Loucy (cell line): ENCODE data around the gene HYLS1.

ENCODE experiments used
- H2AFZ ChIP-seq: fragments of 200-600 bp; sonication (generic); 2 replicates; pipeline ENCODE4 v1.6.0; 2016; ENCODE audit warnings: antibody characterized with exemption, mild to moderate bottlenecking, low read length, moderate library complexity
- H3F3A ChIP-seq: fragments of 200-600 bp; 2 replicates; pipeline ENCODE4 v1.6.0; 2016; ENCODE audit warnings: antibody characterized with exemption, low read depth, mild to moderate bottlenecking
- H3K27me3 ChIP-seq: fragments of 200-600 bp; sonication (generic); 2 replicates; pipeline ENCODE4 v1.6.1; 2014; ENCODE audit warnings: low read length, mild to moderate bottlenecking; ENCODE audit not compliant: insufficient read depth, poor library complexity, severe bottlenecking
- H3K36me3 ChIP-seq: fragments of 200-600 bp; sonication (generic); 2 replicates; pipeline ENCODE4 v1.6.1; 2016; ENCODE audit warnings: low read length; ENCODE audit not compliant: insufficient read depth
- H3K4me1 ChIP-seq: fragments of 200-600 bp; sonication (generic); 2 replicates; pipeline ENCODE4 v1.5.1; 2014; ENCODE audit warnings: low read length, mild to moderate bottlenecking; ENCODE audit not compliant: insufficient read depth, poor library complexity, severe bottlenecking
- H3K4me2 ChIP-seq: fragments of 200-600 bp; sonication (generic); 2 replicates; pipeline ENCODE4 v1.6.0; 2014; ENCODE audit warnings: antibody characterized with exemption, low read length, low read depth, mild to moderate bottlenecking; ENCODE audit not compliant: poor library complexity, severe bottlenecking
- H3K4me3 ChIP-seq: fragments of 200-600 bp; sonication (generic); 2 replicates; pipeline ENCODE4 v1.5.1; 2014; ENCODE audit warnings: low read length, mild to moderate bottlenecking, mixed read lengths; ENCODE audit not compliant: poor library complexity, severe bottlenecking
- H3K79me2 ChIP-seq: fragments of 200-600 bp; sonication (generic); 2 replicates; pipeline ENCODE4 v1.6.1; 2014; ENCODE audit warnings: low read length; ENCODE audit not compliant: insufficient read depth
- H3K9ac ChIP-seq: fragments of 200-600 bp; sonication (generic); 2 replicates; pipeline ENCODE4 v1.6.0; 2014; ENCODE audit warnings: mild to moderate bottlenecking, low read depth, low read length, moderate library complexity; ENCODE audit not compliant: poor library complexity, severe bottlenecking
- H3K9me2 ChIP-seq: fragments of 200-600 bp; sonication (generic); replicated peaks from 2 replicates; pipeline ENCODE4 v1.6.1; 2016; ENCODE audit warnings: low read depth, low read length, mixed read lengths
- H3K9me3 ChIP-seq: fragments of 200-600 bp; sonication (generic); 2 replicates; pipeline ENCODE4 v1.6.1; 2014; ENCODE audit warnings: mild to moderate bottlenecking, antibody characterized with exemption, low read length, low read depth; ENCODE audit not compliant: insufficient read depth
- H4K20me1 ChIP-seq: fragments of 200-600 bp; sonication (generic); 2 replicates; pipeline ENCODE4 v1.6.0; 2014; ENCODE audit warnings: antibody characterized with exemption, low read length, mild to moderate bottlenecking; ENCODE audit not compliant: insufficient read depth, poor library complexity, severe bottlenecking
- CTCF ChIP-seq: fragments of 200-600 bp; sonication (generic); conservative IDR thresholded peaks from 2 replicates; pipeline ENCODE4 v1.5.1; 2014; ENCODE audit warnings: mild to moderate bottlenecking, antibody characterized with exemption, low read length
- EZH2phosphoT487 ChIP-seq: fragments of 200-600 bp; IDR thresholded peaks from 2 replicates; pipeline ENCODE4 v1.6.1; 2018; ENCODE audit warnings: antibody characterized with exemption, mild to moderate bottlenecking, moderate library complexity, borderline replicate concordance

The HYLS1 gene

DNA sequence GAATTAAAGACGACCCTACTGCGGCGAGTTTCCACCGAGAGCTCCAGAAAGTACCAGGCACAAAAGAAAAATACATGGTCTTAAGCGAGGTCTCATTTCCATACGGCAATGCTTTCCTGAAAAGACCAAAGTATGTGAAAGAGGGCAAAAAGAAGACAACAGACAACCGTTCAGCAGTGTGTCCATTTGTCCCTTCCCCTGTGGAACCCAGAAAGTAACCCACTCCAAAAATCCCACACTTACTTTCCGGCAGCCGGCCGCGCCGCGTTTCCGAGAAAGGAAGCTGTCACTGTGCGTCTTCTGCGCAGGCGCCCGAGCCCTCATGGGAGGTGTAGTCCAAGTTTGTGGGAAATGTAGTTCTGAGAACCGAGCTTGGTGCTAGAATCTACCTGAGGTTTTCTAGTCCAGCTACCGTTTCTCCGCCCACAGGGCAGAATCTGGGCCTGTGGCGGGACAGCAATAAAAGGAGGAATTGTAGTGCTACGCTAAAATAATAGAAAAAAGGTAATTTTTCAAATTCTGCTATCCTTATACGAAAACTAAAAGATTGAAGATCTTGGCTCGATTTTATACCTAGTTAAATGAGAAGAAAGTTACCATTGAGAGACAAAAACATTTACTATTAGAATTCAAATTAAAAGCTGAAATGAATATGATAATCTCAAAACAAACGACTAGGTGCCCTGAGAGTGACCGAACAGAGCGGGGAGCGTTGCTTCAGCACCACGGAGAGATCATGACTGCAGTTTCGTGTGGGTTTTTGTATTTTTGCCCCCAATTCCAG lies 15.7 kb downstream of the HYLS1 start, which contains the start of gene PUS3:
PUS3 (minus strand) TSS at position 280 of the 784 bp plus-strand sequence. CDS start 6,922 bp downstream, outside the sequence.
- H3F3A ChIP-seq, result no peaks in the 10 kb centered on the region
- H3K9ac ChIP-seq, result peak within 1 kb of the TSS; percentile 70
- peak within 1 kb of the TSS; percentile 73 for H3K4me2 ChIP-seq
- H3K27me3 ChIP-seq, result no peaks in the 10 kb centered on the region
- peaks cover 15% of the 10 kb centered on the region; the same call in 1 of the 2 replicates for H3K36me3 ChIP-seq
- H4K20me1 ChIP-seq, result peaks cover 8% of the 10 kb centered on the region
- peak within 1 kb of the TSS; percentile 93 for H3K4me3 ChIP-seq
- no peaks in the 10 kb centered on the region for H3K9me2 ChIP-seq
- H2AFZ ChIP-seq, result peak within 1 kb of the TSS; percentile 89
- peaks cover 11% of the 10 kb centered on the region for H3K4me1 ChIP-seq
- no peaks in the 10 kb centered on the region for H3K9me3 ChIP-seq
- peaks cover 35% of the 10 kb centered on the region; the same call in 1 of the 2 replicates for H3K79me2 ChIP-seq
- no peak for TF ChIP-seq CTCF

DNA sequence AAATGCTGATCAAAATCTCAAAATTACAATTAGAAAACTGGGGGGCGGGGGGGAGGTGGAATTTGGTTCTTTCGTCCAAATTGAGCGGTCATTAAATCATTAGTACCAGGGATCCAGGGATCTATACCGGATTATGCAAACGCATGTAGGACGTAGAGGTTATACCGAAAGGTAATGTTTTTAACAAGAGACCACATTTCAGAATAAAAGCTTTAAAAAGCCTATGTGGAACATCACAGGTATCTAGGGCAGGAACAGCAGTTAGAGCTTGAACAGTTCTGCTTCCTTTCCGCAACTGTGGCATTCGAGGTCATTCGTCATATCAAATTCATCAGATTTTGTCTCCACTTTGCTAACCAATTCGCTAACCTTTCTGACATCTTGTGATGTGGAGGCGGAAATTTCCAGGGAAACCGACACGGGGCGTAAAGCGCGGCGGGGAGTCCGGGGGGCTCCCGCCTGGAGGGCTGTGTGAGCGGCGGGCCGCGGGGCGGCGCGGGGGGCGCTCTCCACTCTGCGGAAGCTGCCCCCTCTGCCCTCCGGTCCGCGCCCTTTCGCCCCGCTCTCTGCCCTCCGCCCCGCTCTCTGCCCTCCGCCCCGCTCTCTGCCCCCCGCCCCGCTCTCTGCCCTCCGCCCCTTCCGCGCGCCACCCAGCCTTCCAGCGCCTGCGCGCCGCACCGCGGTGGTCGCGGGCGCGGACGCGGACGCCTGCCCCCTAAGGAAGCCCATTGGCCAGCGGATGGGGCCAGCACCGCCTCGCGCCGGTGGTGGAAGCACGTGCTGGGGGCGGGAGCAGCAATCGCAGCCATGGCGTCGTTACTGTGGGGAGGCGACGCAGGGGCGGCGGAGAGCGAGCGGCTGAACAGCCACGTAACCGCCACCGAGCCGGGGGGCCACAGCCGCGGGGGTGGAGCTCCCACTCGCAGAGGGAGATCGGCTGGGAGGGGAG lies 16.5 kb downstream of the HYLS1 start, which contains the start of gene DDX25:
DDX25 (plus strand) TSS at position 798 of the 949 bp plus-strand sequence; CDS start at position 808, 10 bp downstream.
- no peaks in the 10 kb centered on the region for H3K27me3 ChIP-seq
- H3K9me3 ChIP-seq, result no peaks in the 10 kb centered on the region
- H3K4me2 ChIP-seq, result peak within 1 kb of the TSS; percentile 73

More for the DNA sequence above, 16.5 kb downstream of the HYLS1 start, which contains the start of gene DDX25:
- Histone ChIP-seq H3K36me3 (peaks cover 14% of the 10 kb centered on the region; the same call in 1 of the 2 replicates), H2AFZ (no peak within 1 kb of the TSS), H3K9me2 (no peaks in the 10 kb centered on the region), H3F3A (no peaks in the 10 kb centered on the region), H4K20me1 (peaks cover 3% of the 10 kb centered on the region), H3K4me1 (peaks cover 9% of the 10 kb centered on the region), H3K4me3 (peak within 1 kb of the TSS; percentile 93), H3K9ac (no peak within 1 kb of the TSS), H3K79me2 (peaks cover 31% of the 10 kb centered on the region; the same call in 1 of the 2 replicates)
- TF ChIP-seq EZH2phosphoT487, result no peak
- no peak for TF ChIP-seq CTCF
